DND-41 (cell line): Measurements from ENCODE around the gene PRKCZ.

Source experiments
- ATAC-seq: fragments of 200-7000 bp; cut with Tn5 transposase; 3 replicates; pipeline ENCODE4 v1.9.1; 2021; ENCODE audit warnings: low read depth; ENCODE audit not compliant: insufficient read depth
- DNase-seq: peaks from one replicate; pipeline ENCODE4 v3.0.0-alpha.2; 2020
- H2AFZ ChIP-seq: 2 replicates; pipeline ENCODE4 v1.6.0; 2012; ENCODE audit warnings: low read depth, low read length
- H3K27ac ChIP-seq: 2 replicates; pipeline ENCODE4 v1.5.1; 2012; ENCODE audit warnings: low read length, inconsistent platforms
- H3K27me3 ChIP-seq: fragments of 200-600 bp; sonication (generic); 2 replicates; pipeline ENCODE4 v1.6.0; 2012; ENCODE audit warnings: low read length, mild to moderate bottlenecking, inconsistent platforms; ENCODE audit not compliant: insufficient read depth, poor library complexity
- H3K36me3 ChIP-seq: 2 replicates; pipeline ENCODE4 v1.5.1; 2012; ENCODE audit warnings: low read length, inconsistent platforms; ENCODE audit not compliant: insufficient read depth
- H3K4me1 ChIP-seq: 2 replicates; pipeline ENCODE4 v1.5.1; 2012; ENCODE audit warnings: mild to moderate bottlenecking, low read length; ENCODE audit not compliant: insufficient read depth
- H3K4me2 ChIP-seq: 2 replicates; pipeline ENCODE4 v1.6.0; 2012; ENCODE audit warnings: mild to moderate bottlenecking, moderate library complexity, low read length, inconsistent platforms; ENCODE audit not compliant: insufficient read depth
- H3K4me3 ChIP-seq, 2 experiments: fragments of 200-600 bp in 1 of 2; shearing (Covaris generic) in 1 of 2; 2 replicates each; pipeline ENCODE4 v1.5.1; 2012 to 2016; ENCODE audit warnings: inconsistent platforms in 2 of 2, low read length in 2 of 2, mild to moderate bottlenecking in 2 of 2, low read depth in 1 of 2, moderate library complexity in 1 of 2
- H3K79me2 ChIP-seq: 2 replicates; pipeline ENCODE4 v1.6.0; 2012; ENCODE audit warnings: low read length, inconsistent platforms; ENCODE audit not compliant: insufficient read depth
- H3K9ac ChIP-seq: 2 replicates; pipeline ENCODE4 v1.6.0; 2012; ENCODE audit warnings: low read depth, mild to moderate bottlenecking, inconsistent platforms, low read length, moderate library complexity
- H3K9me3 ChIP-seq: 2 replicates; pipeline ENCODE4 v1.5.1; 2012; ENCODE audit warnings: low read length, moderate library complexity, mild to moderate bottlenecking, inconsistent platforms; ENCODE audit not compliant: insufficient read depth, severe bottlenecking
- H4K20me1 ChIP-seq: 2 replicates; pipeline ENCODE4 v1.6.0; 2012; ENCODE audit warnings: low read length; ENCODE audit not compliant: insufficient read depth
- CTCF ChIP-seq: IDR thresholded peaks from 2 replicates; pipeline ENCODE4 v1.5.1; 2012; ENCODE audit warnings: borderline replicate concordance, low read length, moderate library complexity, mild to moderate bottlenecking; ENCODE audit not compliant: poor library complexity, severe bottlenecking; ENCODE audit errors: extremely low read depth
- EZH2 ChIP-seq: IDR thresholded peaks from 3 replicates; pipeline ENCODE4 v1.6.1; 2012; ENCODE audit warnings: borderline replicate concordance, low read depth, mild to moderate bottlenecking, moderate library complexity, low read length, inconsistent platforms; ENCODE audit not compliant: severe bottlenecking

PRKCZ gene

GRCh38 chr1:2028870-2029560, 21.2 kb upstream of the PRKCZ start:
- no peak overlapping the region for H3K4me3 ChIP-seq
- H3K27me3 ChIP-seq = no peaks in the 10 kb centered on the region
- TF ChIP-seq EZH2 (no peak), CTCF (no peak)
- H3K9me3 ChIP-seq = no peaks in the 10 kb centered on the region
- no peaks in the 10 kb centered on the region for H3K36me3 ChIP-seq
- H2AFZ ChIP-seq = no peak overlapping the region
- ATAC-seq = no peak
- H3K9ac ChIP-seq = no peak overlapping the region
- H3K4me1 ChIP-seq = peaks cover 20% of the 10 kb centered on the region
- no peaks in the 10 kb centered on the region; the same call in 1 of the 2 replicates for H4K20me1 ChIP-seq
- H3K79me2 ChIP-seq = no peaks in the 10 kb centered on the region
- no peak for DNase-seq
- no peak overlapping the region for H3K27ac ChIP-seq
- H3K4me2 ChIP-seq = no peak overlapping the region

- H2AFZ ChIP-seq = no peak overlapping the region
- H3K36me3 ChIP-seq = no peaks in the 10 kb centered on the region
- TF ChIP-seq CTCF (no peak), EZH2 (no peak)
- H3K9me3 ChIP-seq = no peaks in the 10 kb centered on the region
- no peaks in the 10 kb centered on the region for H3K79me2 ChIP-seq
- H3K9ac ChIP-seq = no peak overlapping the region
- H3K27me3 ChIP-seq = no peaks in the 10 kb centered on the region
- no peak overlapping the region for H3K4me3 ChIP-seq
- peaks cover 20% of the 10 kb centered on the region for H3K4me1 ChIP-seq
- H4K20me1 ChIP-seq = no peaks in the 10 kb centered on the region; the same call in 1 of the 2 replicates
- H3K27ac ChIP-seq = no peak overlapping the region
- no peak for ATAC-seq
- H3K4me2 ChIP-seq = no peak overlapping the region
- DNase-seq = no peak
These were observed 20.6 kb upstream of the PRKCZ start for GRCh38 chr1:2029561-2029960.

GRCh38 chr1:2030076-2030871, 19.9 kb upstream of the PRKCZ start:
- H3K4me2 ChIP-seq = no peak overlapping the region
- ATAC-seq (no peak), DNase-seq (no peak)
- no peak overlapping the region for H3K27ac ChIP-seq
- H3K4me3 ChIP-seq = no peak overlapping the region
- H3K9me3 ChIP-seq = no peaks in the 10 kb centered on the region
- H3K36me3 ChIP-seq = no peaks in the 10 kb centered on the region
- TF ChIP-seq EZH2 (no peak), CTCF (no peak)
- H3K9ac ChIP-seq = no peak overlapping the region
- peaks cover 16% of the 10 kb centered on the region for H3K4me1 ChIP-seq
- no peaks in the 10 kb centered on the region for H3K27me3 ChIP-seq
- no peak overlapping the region for H2AFZ ChIP-seq
- H3K79me2 ChIP-seq = no peaks in the 10 kb centered on the region
- no peaks in the 10 kb centered on the region; the same call in 1 of the 2 replicates for H4K20me1 ChIP-seq
